GM18858 (cell line): ENCODE measurements around the gene CARD11.
"Not testable (repeated sequence)": the region's sequence is repeated elsewhere in the genome, so short reads cannot be mapped to it uniquely, and the experiment has no call there.

ENCODE experiments used
- ATAC-seq: cut with Tn5 transposase; IDR thresholded peaks from one replicate; pipeline ENCODE4 v1.9.1; 2021; ENCODE audit not compliant: unreplicated experiment

The CARD11 gene

GRCh38 chr7:2928613-2929311 lies 114.9 kb downstream of the CARD11 start:
- ATAC-seq = no peak

GRCh38 chr7:2928256-2928612 lies 115.4 kb downstream of the CARD11 start:
- no peak for ATAC-seq

- ATAC-seq = no peak
Observed at GRCh38 chr7:2927592-2927991, 116.1 kb downstream of the CARD11 start.

- ATAC-seq = no peak
Observed at GRCh38 chr7:2926896-2927405, 116.7 kb downstream of the CARD11 start.

- no peak for ATAC-seq
Observed at GRCh38 chr7:2926120-2926895, 117.4 kb downstream of the CARD11 start.

- no peak for ATAC-seq
Observed at GRCh38 chr7:2924866-2925840, 118.5 kb downstream of the CARD11 start.

- ATAC-seq = no peak
Observed at GRCh38 chr7:2923886-2924574, 119.6 kb downstream of the CARD11 start.

GRCh38 chr7:2923291-2923781 lies 120.3 kb downstream of the CARD11 start:
- no peak for ATAC-seq

- ATAC-seq = no peak
Observed at GRCh38 chr7:2922866-2923265, 120.8 kb downstream of the CARD11 start.

- no peak for ATAC-seq
Observed at GRCh38 chr7:2922348-2922691, 121.3 kb downstream of the CARD11 start.

GRCh38 chr7:2921653-2922347 lies 121.9 kb downstream of the CARD11 start:
- ATAC-seq = no peak

GRCh38 chr7:2920956-2921652 lies 122.6 kb downstream of the CARD11 start:
- ATAC-seq = no peak

- not testable (repeated sequence) for ATAC-seq
Observed at GRCh38 chr7:2920480-2920879, 123.2 kb downstream of the CARD11 start.

- ATAC-seq = no peak
Observed at GRCh38 chr7:2920041-2920440, 123.6 kb downstream of the CARD11 start.

- ATAC-seq = no peak
Observed at GRCh38 chr7:2919256-2919655, 124.4 kb downstream of the CARD11 start.

GRCh38 chr7:2918406-2918805 lies 125.3 kb downstream of the CARD11 start:
- no peak for ATAC-seq

GRCh38 chr7:2915023-2915422 lies 128.6 kb downstream of the CARD11 start:
- ATAC-seq = no peak

GRCh38 chr7:2913760-2914387 lies 129.8 kb downstream of the CARD11 start:
- ATAC-seq = no peak
